NOMO-1 (cell line): ENCODE data around the gene TOM1L1.
"Not testable (repeated sequence)": the region's sequence is repeated elsewhere in the genome, so short reads cannot be mapped to it uniquely, and the experiment has no call there.

Source experiments
- DNase-seq, 2 experiments: peaks; one replicate each; lab custom pipeline; 2025; ENCODE audit not compliant: unreplicated experiment in 2 of 2; lab: John Stamatoyannopoulos, UW

The TOM1L1 gene

GRCh38 chr17:54900457-54901229 is at the start of gene TOM1L1:
TOM1L1 (plus strand) TSS chr17:54900852; CDS start chr17:54900866, 14 bp downstream.
- no peak for DNase-seq

- no peak for DNase-seq
Measured at GRCh38 chr17:54859187-54859586, 41.5 kb upstream of the TOM1L1 start.

- no peak for DNase-seq
Measured at GRCh38 chr17:54860617-54861470, 39.8 kb upstream of the TOM1L1 start.

GRCh38 chr17:54861471-54861983 is 39.1 kb upstream of the TOM1L1 start:
- DNase-seq = no peak

GRCh38 chr17:54863176-54863575 is 37.5 kb upstream of the TOM1L1 start:
- DNase-seq = no peak

GRCh38 chr17:54864070-54864469 is 36.6 kb upstream of the TOM1L1 start:
- no peak for DNase-seq

GRCh38 chr17:54864636-54865356 is 35.9 kb upstream of the TOM1L1 start:
- no peak for DNase-seq

GRCh38 chr17:54867634-54868033 is 33.0 kb upstream of the TOM1L1 start:
- no peak for DNase-seq

- DNase-seq = no peak
Measured at GRCh38 chr17:54870671-54871175, 29.9 kb upstream of the TOM1L1 start.

GRCh38 chr17:54875906-54876305 is 24.7 kb upstream of the TOM1L1 start:
- DNase-seq = not testable (repeated sequence)

GRCh38 chr17:54876656-54877195 is 23.9 kb upstream of the TOM1L1 start:
- DNase-seq = no peak

- DNase-seq = no peak
Measured at GRCh38 chr17:54881255-54881972, 19.2 kb upstream of the TOM1L1 start.

GRCh38 chr17:54882371-54882770 is 18.3 kb upstream of the TOM1L1 start:
- DNase-seq = no peak

- DNase-seq = no peak
Measured at GRCh38 chr17:54882950-54883349, 17.7 kb upstream of the TOM1L1 start.

- DNase-seq = no peak
Measured at GRCh38 chr17:54883939-54884338, 16.7 kb upstream of the TOM1L1 start.

GRCh38 chr17:54887787-54888186 is 12.9 kb upstream of the TOM1L1 start:
- no peak for DNase-seq

GRCh38 chr17:54888254-54888653 is 12.4 kb upstream of the TOM1L1 start:
- DNase-seq = no peak

GRCh38 chr17:54888981-54889380 is 11.7 kb upstream of the TOM1L1 start:
- DNase-seq = no peak

- peak; percentile 26 to 55 for DNase-seq
Measured at GRCh38 chr17:54891176-54891821, 9.4 kb upstream of the TOM1L1 start.
